HG03378 (cell line): ENCODE results near the gene FHOD3.

Source experiments
- ATAC-seq: cut with Tn5 transposase; IDR thresholded peaks from one replicate; pipeline ENCODE4 v1.9.1; 2021; ENCODE audit warnings: mild to moderate bottlenecking, moderate library complexity; ENCODE audit not compliant: unreplicated experiment

The FHOD3 gene

GRCh38 chr18:36465276-36465675 is 167.8 kb downstream of the FHOD3 start:
- no peak for ATAC-seq

- no peak for ATAC-seq
Observed at GRCh38 chr18:36465970-36466369, 168.5 kb downstream of the FHOD3 start.

- no peak for ATAC-seq
Observed at GRCh38 chr18:36467614-36468013, 170.1 kb downstream of the FHOD3 start.

- no peak for ATAC-seq
Observed at GRCh38 chr18:36468161-36468560, 170.6 kb downstream of the FHOD3 start.

GRCh38 chr18:36469461-36469860 is 171.9 kb downstream of the FHOD3 start:
- ATAC-seq: no peak

- ATAC-seq: no peak
Observed at GRCh38 chr18:36470896-36471295, 173.4 kb downstream of the FHOD3 start.

- no peak for ATAC-seq
Observed at GRCh38 chr18:36471393-36471792, 173.9 kb downstream of the FHOD3 start.

- ATAC-seq: no peak
Observed at GRCh38 chr18:36476433-36476832, 178.9 kb downstream of the FHOD3 start.

GRCh38 chr18:36477776-36478175 is 180.3 kb downstream of the FHOD3 start:
- no peak for ATAC-seq

- no peak for ATAC-seq
Observed at GRCh38 chr18:36481201-36481657, 183.7 kb downstream of the FHOD3 start.

- no peak for ATAC-seq
Observed at GRCh38 chr18:36481935-36482334, 184.4 kb downstream of the FHOD3 start.

GRCh38 chr18:36484591-36484990 is 187.1 kb downstream of the FHOD3 start:
- no peak for ATAC-seq

GRCh38 chr18:36485772-36486171 is 188.3 kb downstream of the FHOD3 start:
- ATAC-seq: no peak

- ATAC-seq: no peak
Observed at GRCh38 chr18:36488131-36488530, 190.6 kb downstream of the FHOD3 start.

GRCh38 chr18:36490897-36491296 is 193.4 kb downstream of the FHOD3 start:
- ATAC-seq: no peak

- no peak for ATAC-seq
Observed at GRCh38 chr18:36492604-36493329, 195.3 kb downstream of the FHOD3 start.

- ATAC-seq: no peak
Observed at GRCh38 chr18:36493349-36494159, 196.0 kb downstream of the FHOD3 start.

- no peak for ATAC-seq
Observed at GRCh38 chr18:36494160-36494437, 196.6 kb downstream of the FHOD3 start.

GRCh38 chr18:36496022-36496421 is 198.5 kb downstream of the FHOD3 start:
- no peak for ATAC-seq

GRCh38 chr18:36499938-36500337 is 202.4 kb downstream of the FHOD3 start:
- peak; percentile 91 for ATAC-seq

GRCh38 chr18:36501100-36501499 is 203.6 kb downstream of the FHOD3 start:
- ATAC-seq: no peak

GRCh38 chr18:36503477-36503876 is 206.0 kb downstream of the FHOD3 start:
- no peak for ATAC-seq
